Prostate gland (tissue), 2 donors: ENCODE measurements around the gene GLIS1.

Experiments used
- CTCF ChIP-seq, 4 experiments: fragments of 200-600 bp in 2 of 4; fragments of 450-650 bp in 2 of 4; sonication (generic) in 2 of 4; IDR thresholded peaks; 1 replicate in 3 of 4; 2 replicates in 1 of 4; pipeline ENCODE4 v1.5.1; 2016 to 2019; ENCODE audit warnings: antibody characterized with exemption in 4 of 4, mild to moderate bottlenecking in 2 of 4, moderate library complexity in 2 of 4
- POLR2A ChIP-seq: fragments of 450-650 bp; IDR thresholded peaks from one replicate; pipeline ENCODE4 v1.6.1; 2016; ENCODE audit warnings: antibody characterized with exemption, mild to moderate bottlenecking
- POLR2AphosphoS5 ChIP-seq: sonication (generic); formaldehyde crosslinking; IDR thresholded peaks from one replicate; pipeline ENCODE4 v1.6.1; 2017; ENCODE audit warnings: antibody characterized with exemption

- no peak for TF ChIP-seq CTCF (IDR thresholded peaks at IDR 0.05)
- TF ChIP-seq POLR2A = no peak
- no peak for TF ChIP-seq POLR2AphosphoS5
Measured at GRCh38 chr1:53712276-53712675, 26.7 kb downstream of the GLIS1 start.
